Keratinocyte (primary cell): Measurements from ENCODE around the gene NIPAL1. TPM values are rescaled to one million over a fixed set of nuclear protein-coding genes. Genes with fewer than 3 reads are reported as not detected.

ENCODE experiments used
- DNase-seq: peaks from one replicate; pipeline ENCODE4 v3.0.0-alpha.2; 2011; ENCODE audit warnings: low read depth, missing footprints, low spot score
- FAIRE-seq: peaks from 2 replicates; lab custom pipeline; 2011; peaks lifted over from hg19 to GRCh38; lab: Jason Lieb, UNC
- H2AFZ ChIP-seq: 2 replicates; pipeline ENCODE4 v1.6.0; 2012; ENCODE audit warnings: low read length, control low read depth, inconsistent platforms; ENCODE audit not compliant: control insufficient read depth
- H3K27ac ChIP-seq: 2 replicates; pipeline ENCODE4 v1.5.1; 2011; ENCODE audit warnings: low read length; ENCODE audit not compliant: control insufficient read depth, insufficient read depth
- H3K27me3 ChIP-seq: 3 replicates; pipeline ENCODE4 v1.6.0; 2011; ENCODE audit warnings: low read length; ENCODE audit not compliant: control insufficient read depth, insufficient read depth; ENCODE audit errors: extremely low read depth
- H3K36me3 ChIP-seq, 2 experiments: 2 replicates in 1 of 2; 3 replicates in 1 of 2; pipeline ENCODE4 v1.5.1; 2011; ENCODE audit warnings: low read length in 2 of 2, mild to moderate bottlenecking in 1 of 2; ENCODE audit not compliant: control insufficient read depth in 2 of 2, insufficient read depth in 2 of 2; ENCODE audit errors: extremely low read depth in 1 of 2
- H3K4me1 ChIP-seq: 3 replicates; pipeline ENCODE4 v1.5.1; 2011; ENCODE audit warnings: low read length; ENCODE audit not compliant: control insufficient read depth, insufficient read depth; ENCODE audit errors: extremely low read depth
- H3K4me2 ChIP-seq: 3 replicates; pipeline ENCODE4 v1.6.0; 2011; ENCODE audit warnings: low read depth, low read length; ENCODE audit not compliant: control insufficient read depth, insufficient read depth; ENCODE audit errors: extremely low read depth
- H3K4me3 ChIP-seq, 3 experiments: fragments of 200-600 bp in 1 of 3; sonication (generic) in 1 of 3; 2 replicates in 2 of 3; 3 replicates in 1 of 3; pipeline ENCODE4 v1.5.1; 2011 to 2016; ENCODE audit warnings: low read length in 3 of 3, mild to moderate bottlenecking in 3 of 3, control low read depth in 2 of 3, inconsistent platforms in 1 of 3, low read depth in 1 of 3, mixed read lengths in 1 of 3, mixed run types in 1 of 3, moderate library complexity in 1 of 3; ENCODE audit not compliant: control insufficient read depth in 2 of 3, insufficient read depth in 2 of 3; ENCODE audit errors: extremely low read depth in 1 of 3
- H3K79me2 ChIP-seq: 2 replicates; pipeline ENCODE4 v1.6.0; 2012; ENCODE audit warnings: low read length; ENCODE audit not compliant: control insufficient read depth, insufficient read depth
- H3K9ac ChIP-seq: 3 replicates; pipeline ENCODE4 v1.6.0; 2011; ENCODE audit warnings: low read length; ENCODE audit not compliant: control insufficient read depth, insufficient read depth; ENCODE audit errors: extremely low read depth
- H3K9me1 ChIP-seq: 3 replicates; pipeline ENCODE4 v1.6.0; 2011; ENCODE audit warnings: low read length; ENCODE audit not compliant: control insufficient read depth, insufficient read depth; ENCODE audit errors: extremely low read depth
- H3K9me3 ChIP-seq: 2 replicates; pipeline ENCODE4 v1.5.1; 2012; ENCODE audit warnings: low read depth, low read length; ENCODE audit not compliant: control insufficient read depth
- H4K20me1 ChIP-seq: 3 replicates; pipeline ENCODE4 v1.6.0; 2011; ENCODE audit warnings: low read length; ENCODE audit not compliant: control insufficient read depth, insufficient read depth; ENCODE audit errors: extremely low read depth
- EZH2 ChIP-seq: IDR thresholded peaks from one replicate; pipeline ENCODE4 v1.6.1; 2012; ENCODE audit warnings: inconsistent platforms, mild to moderate bottlenecking, low read length, moderate library complexity
- dilution Hi-C: fragments of 300-500 bp; cut with MboI; formaldehyde crosslinking; loops from one replicate; pipeline ENCODE4 v1.7.0; 2020; ENCODE audit warnings: low sequenced_read_pairs; ENCODE audit not compliant: extremely low pct_ligation_motif_present
- polyA plus RNA-seq, 5 experiments: library from polyadenylated mRNA; depleted of rRNA in 3 of 5; stranded (reverse) in 3 of 5; stranded (forward) in 1 of 5; unstranded in 1 of 5; fragments of >200 nt; gene quantifications; 1 replicate in 1 of 5; 2 replicates in 3 of 5; 3 replicates in 1 of 5; pipeline versions ENCODE4 v1.2.1 to v1.2.3, GENCODE V29; 2011 to 2012; ENCODE audit warnings: missing spikeins in 2 of 5, low read depth in 1 of 5, low replicate concordance in 1 of 5
- TF ChIP-seq, protein P1 (sequence below), 3 experiments: IDR thresholded peaks in 1 of 3; conservative IDR thresholded peaks in 1 of 3; optimal IDR thresholded peaks in 1 of 3; 2 replicates in 2 of 3; 3 replicates in 1 of 3; pipeline versions ENCODE3 to v1.5.1; 2011; ENCODE audit warnings: low read length in 3 of 3, mild to moderate bottlenecking in 3 of 3, moderate library complexity in 2 of 3, control low read depth in 1 of 3, inconsistent platforms in 1 of 3; ENCODE audit not compliant: insufficient read depth in 2 of 3; ENCODE audit errors: extremely low read depth in 1 of 3

NIPAL1 gene
- polyA plus RNA-seq, 1 donor (not counting 4 experiments of a cell fraction or from before 2014, with no cell fraction given) = 18.9 TPM

DNA sequence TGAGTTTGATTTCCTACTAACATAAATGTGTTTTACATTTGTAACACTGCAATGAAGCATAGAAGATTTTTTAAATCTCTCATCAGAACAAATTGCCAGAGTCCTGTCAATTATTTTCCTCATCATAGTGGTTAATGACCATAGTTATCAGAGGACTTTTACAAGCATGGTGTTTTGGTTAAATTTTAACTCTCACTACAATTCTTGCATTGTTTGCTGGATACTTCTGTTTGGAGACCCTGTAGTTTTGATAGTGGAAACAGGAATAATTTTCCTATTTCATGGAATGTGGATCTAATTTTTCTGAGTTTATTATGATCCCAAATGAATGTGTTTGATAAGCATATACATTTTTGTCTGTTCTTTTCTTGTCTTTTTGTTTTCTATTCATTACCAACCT lies 16.8 kb downstream of the NIPAL1 start:
- Histone ChIP-seq H3K4me2 (no peak overlapping the region), H2AFZ (no peak overlapping the region), H3K27me3 (no peaks in the 10 kb centered on the region), H3K9me1 (no peaks in the 10 kb centered on the region), H3K36me3 (peaks cover 3 to 7% of the 10 kb centered on the region in 2 experiments), H3K27ac (no peak overlapping the region), H3K4me1 (no peaks in the 10 kb centered on the region), H4K20me1 (no peaks in the 10 kb centered on the region), H3K9me3 (no peaks in the 10 kb centered on the region), H3K9ac (no peak overlapping the region), H3K4me3 (no peak overlapping the region), H3K79me2 (no peaks in the 10 kb centered on the region)
- DNase-seq = no peak
- dilution Hi-C loops = no loop called here
- TF ChIP-seq, protein P1, sequence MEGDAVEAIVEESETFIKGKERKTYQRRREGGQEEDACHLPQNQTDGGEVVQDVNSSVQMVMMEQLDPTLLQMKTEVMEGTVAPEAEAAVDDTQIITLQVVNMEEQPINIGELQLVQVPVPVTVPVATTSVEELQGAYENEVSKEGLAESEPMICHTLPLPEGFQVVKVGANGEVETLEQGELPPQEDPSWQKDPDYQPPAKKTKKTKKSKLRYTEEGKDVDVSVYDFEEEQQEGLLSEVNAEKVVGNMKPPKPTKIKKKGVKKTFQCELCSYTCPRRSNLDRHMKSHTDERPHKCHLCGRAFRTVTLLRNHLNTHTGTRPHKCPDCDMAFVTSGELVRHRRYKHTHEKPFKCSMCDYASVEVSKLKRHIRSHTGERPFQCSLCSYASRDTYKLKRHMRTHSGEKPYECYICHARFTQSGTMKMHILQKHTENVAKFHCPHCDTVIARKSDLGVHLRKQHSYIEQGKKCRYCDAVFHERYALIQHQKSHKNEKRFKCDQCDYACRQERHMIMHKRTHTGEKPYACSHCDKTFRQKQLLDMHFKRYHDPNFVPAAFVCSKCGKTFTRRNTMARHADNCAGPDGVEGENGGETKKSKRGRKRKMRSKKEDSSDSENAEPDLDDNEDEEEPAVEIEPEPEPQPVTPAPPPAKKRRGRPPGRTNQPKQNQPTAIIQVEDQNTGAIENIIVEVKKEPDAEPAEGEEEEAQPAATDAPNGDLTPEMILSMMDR (optimal IDR thresholded peaks at IDR 0.05 in 1 of 3, IDR thresholded peaks at IDR 0.05 in 1 of 3, conservative IDR thresholded peaks at IDR 0.05 in 1 of 3; ENCODE audit: extremely low read depth in 1 of 3, insufficient read depth in 2 of 3, low read length in 3 of 3) = no peak
- no peak for TF ChIP-seq EZH2
- FAIRE-seq = no peak

DNA sequence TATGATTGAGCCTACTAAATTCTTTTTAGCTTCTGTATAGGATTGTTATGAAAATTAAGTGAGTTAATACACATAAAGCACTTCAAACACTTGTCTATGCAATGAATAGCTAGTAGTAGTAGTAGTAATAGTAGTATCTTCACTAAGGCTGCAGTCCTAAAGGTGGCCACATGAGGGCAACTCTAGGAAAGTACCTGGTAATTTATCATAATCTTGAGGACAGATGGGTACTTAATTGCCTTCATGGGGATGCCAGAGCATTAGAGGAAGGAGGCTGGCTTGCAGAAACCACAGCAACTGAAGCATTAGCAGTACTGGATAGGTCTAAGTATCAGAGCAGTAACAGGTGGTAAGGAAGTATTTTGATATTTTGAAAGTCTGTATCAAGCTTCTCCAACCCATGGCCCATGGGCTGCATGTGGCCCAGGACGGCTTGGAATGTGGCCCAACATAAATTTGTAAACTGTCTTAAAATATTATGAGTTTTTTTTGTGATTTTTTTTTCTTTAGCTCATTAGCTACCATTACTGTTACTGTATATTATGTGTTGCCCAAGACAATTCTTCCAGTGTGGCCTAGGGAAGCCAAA lies 17.3 kb downstream of the NIPAL1 start:
- Histone ChIP-seq H3K36me3 (peaks cover 3 to 7% of the 10 kb centered on the region in 2 experiments), H3K79me2 (no peaks in the 10 kb centered on the region), H2AFZ (no peak overlapping the region), H3K9ac (no peak overlapping the region), H3K4me1 (no peaks in the 10 kb centered on the region), H3K27me3 (no peaks in the 10 kb centered on the region), H3K4me2 (no peak overlapping the region), H4K20me1 (no peaks in the 10 kb centered on the region), H3K9me3 (no peaks in the 10 kb centered on the region), H3K9me1 (no peaks in the 10 kb centered on the region), H3K27ac (no peak overlapping the region), H3K4me3 (no peak overlapping the region)
- TF ChIP-seq, protein P1 (optimal IDR thresholded peaks at IDR 0.05 in 1 of 3, IDR thresholded peaks at IDR 0.05 in 1 of 3, conservative IDR thresholded peaks at IDR 0.05 in 1 of 3; ENCODE audit: extremely low read depth in 1 of 3, insufficient read depth in 2 of 3, low read length in 3 of 3) = peak; percentile 18 to 64 (median 61)
- no peak for TF ChIP-seq EZH2
- DNase-seq = peak; percentile 17
- dilution Hi-C loops = no loop called here
- FAIRE-seq = peak; percentile 59
